Fibroblast of skin of abdomen (primary cell): Measurements from ENCODE around the gene P2RX2. TPM values are rescaled to one million over a fixed set of nuclear protein-coding genes. Genes with fewer than 3 reads are reported as not detected.

Experiments used
- DNase-seq: peaks from one replicate; pipeline ENCODE4 v3.0.0-alpha.2; 2013
- polyA plus RNA-seq, 2 experiments: library from polyadenylated mRNA; unstranded; fragments of 120-200 nt; gene quantifications; one replicate each; pipeline ENCODE4 v1.2.1, GENCODE V29; 2013; ENCODE audit not compliant: insufficient read length in 2 of 2

Gene P2RX2
- not detected for polyA plus RNA-seq (2013, experiment 1 of 2; ENCODE audit: insufficient read length)
- not detected for polyA plus RNA-seq (2013, experiment 2 of 2; ENCODE audit: insufficient read length)

- DNase-seq = no peak
Observed at GRCh38 chr12:132618683-132619043, at the start of gene P2RX2. TSS of gene P2RX2 (plus strand) at chr12:132618776. CDS start at chr12:132618817, 41 bp downstream.

DNA sequence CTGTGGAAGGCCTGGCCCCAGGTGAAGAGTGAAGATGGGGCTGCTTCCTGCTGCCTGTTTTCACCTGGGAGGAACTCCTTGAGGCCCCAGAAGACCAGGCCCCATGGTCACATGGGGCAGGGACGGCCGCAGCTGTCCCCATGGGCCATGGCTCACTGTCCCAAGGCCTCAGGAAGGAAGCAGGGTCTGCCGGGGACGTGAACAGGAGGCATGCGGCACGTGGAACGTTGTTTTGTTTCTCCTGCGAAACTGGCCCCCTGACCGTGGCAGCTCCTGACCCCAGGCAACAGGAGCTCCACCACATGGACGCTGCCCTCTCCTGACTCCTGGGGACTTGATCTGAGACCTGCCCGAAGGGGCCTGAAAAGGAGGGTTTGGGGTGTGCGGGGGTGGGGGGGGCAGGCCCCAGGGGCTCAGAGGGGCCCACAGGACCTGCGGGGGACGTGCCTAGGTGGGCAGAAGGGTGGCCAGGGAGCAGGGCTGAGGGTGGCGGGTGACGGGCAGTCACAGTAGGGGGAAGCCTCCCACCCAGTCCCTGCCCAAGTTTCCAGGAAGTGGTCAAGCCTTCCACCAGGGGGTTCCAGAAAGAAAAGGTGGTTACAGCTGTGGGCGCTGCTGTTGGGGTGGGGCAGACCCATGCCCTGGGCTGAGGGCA lies 49.6 kb upstream of the P2RX2 start:
- DNase-seq = no peak

DNA sequence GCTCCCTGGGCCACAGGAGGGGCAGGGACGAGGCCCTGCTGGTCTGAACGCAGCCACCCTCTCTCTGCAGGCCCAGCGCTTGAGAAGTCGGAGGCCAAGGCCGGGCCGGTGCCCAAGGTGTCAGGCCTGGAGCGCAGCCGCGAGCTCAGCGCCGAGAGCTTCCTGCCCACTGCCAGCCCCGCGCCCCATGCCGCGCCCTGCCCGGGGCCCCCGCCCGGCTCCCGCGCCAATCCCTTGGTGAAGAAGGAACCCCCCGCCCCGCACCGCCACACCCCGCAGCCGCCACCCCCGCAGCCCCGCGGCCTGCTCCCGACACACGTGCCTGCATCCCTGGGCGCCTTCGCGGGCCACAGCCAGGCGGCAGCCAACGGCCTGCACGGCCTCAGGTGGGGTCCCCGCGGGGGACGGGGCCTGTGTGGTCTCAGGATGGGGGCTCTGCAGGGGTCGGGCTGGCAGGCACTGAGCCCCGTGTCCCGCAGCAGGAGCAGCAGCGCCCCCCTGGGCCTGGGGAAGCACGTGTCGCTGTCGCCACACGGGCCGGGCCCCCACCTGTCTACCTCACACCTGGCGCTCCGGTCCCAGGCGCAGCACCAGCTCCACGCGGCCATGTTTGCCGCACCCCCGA lies 48.6 kb upstream of the P2RX2 start:
- no peak for DNase-seq

GRCh38 chr12:132570635-132571034 lies 47.9 kb upstream of the P2RX2 start:
- DNase-seq = no peak

- DNase-seq = no peak
Observed at GRCh38 chr12:132571051-132571450, 47.5 kb upstream of the P2RX2 start.

DNA sequence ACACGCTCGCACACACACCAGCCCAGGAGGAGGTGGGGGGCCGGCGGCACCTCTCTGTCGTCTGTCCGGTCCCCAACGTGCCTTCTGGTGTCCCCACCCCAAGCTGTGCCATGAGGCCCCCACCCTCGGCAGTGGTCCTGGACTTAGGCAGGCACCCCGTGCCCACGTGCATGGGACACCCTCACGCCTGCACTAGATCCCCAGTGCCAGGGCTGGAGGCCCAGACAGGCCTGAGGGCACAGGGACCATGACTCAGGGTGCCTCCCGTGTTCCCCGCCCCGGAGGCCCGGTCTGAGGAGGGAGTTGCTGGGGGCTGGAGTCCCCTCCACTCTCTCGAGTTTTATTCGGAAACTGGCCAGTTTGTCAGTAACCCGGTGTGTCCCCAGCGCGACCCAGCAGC lies 47.0 kb upstream of the P2RX2 start:
- no peak for DNase-seq

GRCh38 chr12:132572106-132572505 lies 46.5 kb upstream of the P2RX2 start:
- DNase-seq = no peak

GRCh38 chr12:132572801-132573760 lies 45.5 kb upstream of the P2RX2 start:
- no peak for DNase-seq

GRCh38 chr12:132574271-132574996 lies 44.1 kb upstream of the P2RX2 start:
- DNase-seq = no peak

GRCh38 chr12:132575661-132576060 lies 42.9 kb upstream of the P2RX2 start:
- DNase-seq = no peak

DNA sequence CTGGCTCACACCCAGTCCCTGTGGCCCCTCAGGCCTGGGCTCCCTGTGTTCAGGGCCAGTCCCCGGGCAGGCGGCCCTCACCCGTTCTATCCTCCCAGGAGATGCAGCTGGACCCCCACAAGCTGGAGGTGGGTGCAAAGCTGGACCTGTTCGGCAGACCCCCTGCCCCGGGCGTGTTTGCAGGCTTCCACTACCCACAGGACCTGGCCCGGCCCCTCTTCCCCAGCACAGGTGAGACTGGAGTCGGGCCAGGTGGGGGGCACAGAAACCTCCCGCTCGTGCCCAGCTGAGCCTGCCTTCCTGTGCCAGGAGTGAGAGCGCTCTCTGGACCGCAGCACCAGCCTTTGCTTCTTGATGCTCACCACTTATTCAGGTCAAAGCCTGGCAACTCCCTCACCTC lies 41.9 kb upstream of the P2RX2 start:
- DNase-seq = no peak

DNA sequence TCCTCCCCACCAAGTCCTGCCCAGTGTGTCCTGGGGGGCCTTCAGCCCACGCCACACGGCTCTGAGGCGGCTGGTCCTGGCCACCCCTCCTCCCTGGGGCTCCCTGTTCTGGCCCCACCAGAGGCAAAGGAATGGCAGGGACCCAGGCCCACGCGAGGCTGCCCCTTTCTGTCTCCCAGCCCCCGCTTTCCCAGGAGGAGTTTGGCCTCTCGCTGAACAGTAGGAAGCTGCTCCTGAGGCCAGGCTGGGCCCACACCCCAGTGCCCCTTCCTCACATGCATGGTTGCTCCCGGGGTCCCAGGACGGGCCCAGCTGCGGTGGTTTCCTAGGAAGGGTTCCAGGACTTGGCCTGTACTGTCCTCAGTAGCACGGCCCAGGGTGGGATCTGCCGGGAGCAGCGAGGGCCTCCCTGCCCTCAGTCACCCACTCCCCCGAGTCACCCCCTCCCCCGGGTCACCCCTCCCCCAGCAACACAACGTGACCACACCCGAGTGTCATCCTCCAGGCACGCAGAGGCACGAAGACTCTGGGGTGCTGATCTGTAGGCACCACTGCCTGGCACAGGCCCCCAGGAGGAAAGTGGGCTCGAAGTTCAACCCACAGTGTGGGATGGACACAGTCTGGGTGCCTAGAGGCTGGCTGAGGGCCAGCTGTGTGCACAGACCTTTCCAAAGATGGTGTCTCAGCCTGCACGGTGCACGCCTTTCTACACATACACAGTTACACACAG lies 41.2 kb upstream of the P2RX2 start:
- DNase-seq = no peak

GRCh38 chr12:132578118-132578517 lies 40.5 kb upstream of the P2RX2 start:
- DNase-seq = no peak

DNA sequence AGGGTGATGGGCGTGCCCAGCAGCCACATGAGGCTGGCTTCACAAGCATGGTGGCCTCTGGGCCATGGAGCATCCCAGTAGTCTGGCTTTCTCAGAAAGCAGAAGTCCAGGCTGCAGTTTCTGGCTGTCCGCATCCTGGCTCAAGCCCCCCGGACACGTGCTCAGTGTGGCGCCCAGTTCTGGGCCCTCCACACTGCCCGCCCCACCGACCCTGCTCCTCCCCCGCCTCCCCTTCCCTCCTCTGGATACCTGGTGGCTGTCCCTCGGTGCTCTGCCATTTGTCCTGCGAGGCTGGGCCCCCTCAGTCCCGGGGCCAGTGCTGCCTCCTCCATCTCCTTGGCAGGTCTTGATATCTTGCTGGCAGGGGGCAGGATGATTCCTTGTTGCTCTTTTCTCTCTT lies 39.8 kb upstream of the P2RX2 start:
- no peak for DNase-seq

GRCh38 chr12:132579744-132580143 lies 38.8 kb upstream of the P2RX2 start:
- no peak for DNase-seq

- DNase-seq = no peak
Observed at GRCh38 chr12:132580701-132581292, 37.8 kb upstream of the P2RX2 start.

DNA sequence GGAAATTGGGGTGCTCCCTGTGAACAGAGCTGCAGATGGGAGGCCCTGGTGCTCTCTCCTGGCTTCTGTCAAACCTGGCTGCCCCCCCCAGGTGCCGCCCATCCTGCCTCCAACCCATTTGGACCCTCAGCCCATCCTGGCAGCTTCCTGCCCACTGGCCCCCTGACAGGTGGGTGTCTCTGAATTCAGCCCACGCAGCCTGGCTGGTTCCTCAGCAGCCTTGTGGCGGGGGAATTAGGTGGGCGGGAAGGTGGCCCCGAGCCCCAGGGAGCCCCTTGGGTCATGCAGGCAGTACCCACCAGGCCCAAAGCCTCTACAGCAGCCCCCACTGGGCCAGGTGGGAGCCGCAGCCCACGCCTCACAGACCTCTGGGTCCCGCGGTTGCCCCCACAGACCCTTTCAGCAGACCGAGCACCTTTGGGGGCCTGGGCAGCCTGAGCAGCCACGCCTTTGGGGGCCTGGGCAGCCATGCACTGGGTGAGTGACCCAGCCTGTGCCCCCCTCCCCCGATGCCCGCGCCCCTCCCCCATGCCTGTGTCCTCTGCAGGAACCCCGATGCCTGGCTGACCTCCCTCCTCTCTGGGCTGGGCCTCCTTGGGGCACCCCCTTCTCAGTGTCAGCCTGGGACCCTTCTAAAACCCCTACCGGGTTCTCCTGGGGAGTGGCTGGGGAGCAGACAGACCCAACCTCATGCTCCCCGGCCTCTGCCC lies 37.1 kb upstream of the P2RX2 start:
- no peak for DNase-seq

GRCh38 chr12:132582058-132582420 lies 36.5 kb upstream of the P2RX2 start:
- no peak for DNase-seq

DNA sequence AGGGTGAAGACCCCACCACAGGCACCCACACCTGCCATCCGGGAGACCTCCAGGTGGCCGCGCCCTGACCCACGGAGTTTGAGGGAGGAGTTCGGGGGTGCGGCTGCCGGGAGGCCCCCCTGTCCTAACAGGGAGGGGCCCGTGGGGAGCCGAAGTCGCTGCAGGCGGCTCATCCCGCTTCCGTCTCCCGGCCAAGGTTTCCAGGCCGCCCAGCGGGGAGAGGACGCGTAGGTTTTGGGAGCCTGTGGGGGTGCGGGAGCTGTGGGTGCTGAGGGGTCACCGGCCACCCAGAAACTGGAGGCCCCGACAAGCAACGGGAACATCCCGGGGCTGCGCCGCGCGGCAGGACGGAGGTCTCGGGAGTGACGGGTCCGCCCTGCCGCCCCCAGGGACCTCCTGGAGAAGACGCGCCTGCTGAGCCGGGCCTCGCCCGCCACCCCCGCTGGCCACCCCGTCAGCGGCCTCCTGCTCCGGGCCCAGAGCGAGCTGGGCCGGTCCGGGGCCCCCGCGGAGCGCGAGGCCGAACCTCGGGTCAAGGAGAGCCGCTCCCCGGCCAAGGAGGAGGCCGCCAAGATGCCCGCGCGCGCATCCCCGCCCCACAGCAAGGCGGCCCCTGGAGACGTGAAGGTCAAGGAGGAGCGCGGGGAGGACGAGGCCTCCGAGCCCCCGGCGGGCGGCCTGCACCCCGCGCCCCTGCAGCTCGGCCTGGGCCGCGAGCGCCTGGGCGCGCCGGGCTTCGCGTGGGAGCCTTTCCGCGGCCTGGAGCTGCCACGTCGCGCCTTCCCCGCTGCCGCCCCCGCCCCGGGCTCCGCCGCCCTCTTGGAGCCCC lies 35.8 kb upstream of the P2RX2 start:
- DNase-seq = no peak

DNA sequence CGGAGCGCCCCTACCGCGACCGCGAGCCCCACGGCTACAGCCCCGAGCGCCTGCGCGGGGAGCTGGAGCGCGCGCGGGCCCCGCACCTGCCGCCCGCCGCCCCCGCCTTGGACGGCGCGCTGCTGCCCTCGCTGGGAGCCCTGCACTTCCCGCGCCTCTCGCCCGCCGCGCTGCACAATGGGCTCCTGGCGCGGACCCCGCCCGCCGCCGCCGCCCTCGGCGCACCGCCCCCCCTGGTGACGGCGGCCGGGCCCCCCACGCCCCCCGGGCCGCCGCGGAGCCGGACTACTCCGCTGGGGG lies 35.2 kb upstream of the P2RX2 start:
- no peak for DNase-seq
